Tibial nerve (tissue), 3 donors: ENCODE measurements around the gene CORIN.

ENCODE experiments used
- CTCF ChIP-seq, 5 experiments: fragments of 200-600 bp in 3 of 5; fragments of 450-650 bp in 2 of 5; sonication (generic) in 3 of 5; IDR thresholded peaks; one replicate each; pipeline ENCODE4 v1.5.1; 2016 to 2019; ENCODE audit warnings: antibody characterized with exemption in 5 of 5, mild to moderate bottlenecking in 3 of 5, moderate library complexity in 2 of 5
- POLR2A ChIP-seq, 2 donors: fragments of 450-650 bp; IDR thresholded peaks; one replicate each; pipeline ENCODE4 v1.6.1; 2017; ENCODE audit warnings: antibody characterized with exemption in 2 of 2, mild to moderate bottlenecking in 2 of 2, moderate library complexity in 2 of 2

- TF ChIP-seq CTCF (IDR thresholded peaks at IDR 0.05): no peak
- TF ChIP-seq POLR2A (IDR thresholded peaks at IDR 0.05): no peak
These were observed 264.9 kb downstream of the CORIN start for GRCh38 chr4:47572981-47573380.
